K562 (cell line): ENCODE results near the gene CRLF3. TPM values are rescaled to one million over a fixed set of nuclear protein-coding genes. Genes with fewer than 3 reads are reported as not detected.

Experiments used
- ATAC-seq: fragments of 200-7000 bp; cut with Tn5 transposase; 3 replicates; pipeline ENCODE4 v1.9.1; 2020; ENCODE audit warnings: moderate library complexity
- BruUV-seq: library from RNA; stranded (reverse); fragments of 400-500 nt; replicated peaks from 2 replicates; lab custom pipeline; 2021; lab: Mats Ljungman, UMichigan
- CTCF ChIA-PET: fragments of 300-600 bp; formaldehyde crosslinking; extraction: SDS; loops from one replicate; lab custom pipeline; 2021; ENCODE audit warnings: low intra/inter-chr PET ratio; lab: Yijun Ruan, JAX
- POLR2A ChIA-PET: fragments of 300-600, 350-650 bp; sonication (Branson Sonifier 250); formaldehyde crosslinking; extraction: SDS; loops from one replicate; lab custom pipeline; 2021; ENCODE audit warnings: antibody characterized with exemption, inconsistent platforms; lab: Yijun Ruan, JAX
- DNase-seq, 4 experiments: peaks; one replicate each; pipeline versions ENCODE4 v3.0.0 to v3.0.0-alpha.2; 2011 to 2018; ENCODE audit warnings: low spot score in 3 of 4, mixed read lengths in 3 of 4; ENCODE audit errors: extremely low read depth in 1 of 4
- FAIRE-seq: peaks from 2 replicates; lab custom pipeline; 2011; peaks lifted over from hg19 to GRCh38; lab: Jason Lieb, UNC
- H2AFZ ChIP-seq: 2 replicates; pipeline ENCODE4 v1.6.0; 2011; ENCODE audit warnings: low read depth, low read length, control low read depth, inconsistent platforms
- H3K27ac ChIP-seq: fragments of 200-600 bp; 3 replicates; pipeline ENCODE4 v1.8.0; 2011; ENCODE audit warnings: low read depth, mild to moderate bottlenecking, control low read depth, inconsistent platforms, low read length, moderate library complexity, mixed read lengths; ENCODE audit errors: extremely low read depth
- H3K27me3 ChIP-seq, 2 experiments: fragments of 300-600 bp in 1 of 2; 2 replicates in 1 of 2; 3 replicates in 1 of 2; pipeline versions ENCODE4 v1.6.0 to v1.8.0; 2011; ENCODE audit warnings: inconsistent platforms in 2 of 2, low read length in 2 of 2, mild to moderate bottlenecking in 1 of 2, mixed read lengths in 1 of 2, moderate library complexity in 1 of 2; ENCODE audit not compliant: control insufficient read depth in 2 of 2, insufficient read depth in 2 of 2
- H3K36me3 ChIP-seq: fragments of 300-600 bp; 3 replicates; pipeline ENCODE4 v1.8.0; 2011; ENCODE audit warnings: mild to moderate bottlenecking, low read length, inconsistent platforms; ENCODE audit not compliant: control insufficient read depth, insufficient read depth
- H3K4me1 ChIP-seq, 2 experiments: fragments of 200-600 bp in 1 of 2; replicated peaks in 1 of 2; 2 replicates in 1 of 2; 3 replicates in 1 of 2; pipeline versions ENCODE4 v1.5.1 to v1.8.0; 2011; ENCODE audit warnings: inconsistent platforms in 2 of 2, low read length in 2 of 2, mild to moderate bottlenecking in 1 of 2, mixed read lengths in 1 of 2, moderate library complexity in 1 of 2; ENCODE audit not compliant: control insufficient read depth in 2 of 2, insufficient read depth in 2 of 2
- H3K4me2 ChIP-seq: 2 replicates; pipeline ENCODE4 v1.6.1; 2011; ENCODE audit warnings: low read length, control low read depth, inconsistent platforms, mixed read lengths; ENCODE audit not compliant: insufficient read depth
- H3K4me3 ChIP-seq: fragments of 200-600 bp; sonication (generic), shearing (Covaris generic); 2 replicates; pipeline ENCODE4 v1.5.1; 2016; ENCODE audit warnings: control low read depth, inconsistent platforms
- H3K79me2 ChIP-seq: fragments of 200-600 bp; 3 replicates; pipeline ENCODE4 v1.8.0; 2011; ENCODE audit warnings: low read length, inconsistent platforms; ENCODE audit not compliant: control insufficient read depth, insufficient read depth
- H3K9ac ChIP-seq, 2 experiments: 2 replicates each; pipeline versions ENCODE4 v1.6.0 to v1.6.1; 2011; ENCODE audit warnings: low read depth in 2 of 2, low read length in 2 of 2, control low read depth in 1 of 2, inconsistent platforms in 1 of 2, mild to moderate bottlenecking in 1 of 2, mixed read lengths in 1 of 2; ENCODE audit not compliant: insufficient read depth in 1 of 2
- H3K9me1 ChIP-seq: one replicate; pipeline ENCODE4 v1.6.0; 2011; ENCODE audit warnings: inconsistent platforms, mild to moderate bottlenecking, low read length, moderate library complexity; ENCODE audit not compliant: control insufficient read depth, insufficient read depth
- H3K9me3 ChIP-seq: replicated peaks from 2 replicates; pipeline ENCODE4 v1.5.1; 2011; ENCODE audit warnings: low read depth, low read length, inconsistent platforms; ENCODE audit not compliant: control insufficient read depth, insufficient read depth
- H4K20me1 ChIP-seq: replicated peaks from 2 replicates; pipeline ENCODE4 v1.6.1; 2011; ENCODE audit warnings: low read length, inconsistent platforms, mixed read lengths; ENCODE audit not compliant: control insufficient read depth, insufficient read depth
- ARHGAP35 ChIP-seq: fragments of 450-650 bp; IDR thresholded peaks from 2 replicates; pipeline ENCODE4 v1.6.1; 2018; ENCODE audit not compliant: partially characterized antibody
- CHD7 ChIP-seq: fragments of 200-600 bp; sonication (generic); IDR thresholded peaks from one replicate; pipeline ENCODE4 v1.6.1; 2012; ENCODE audit warnings: mild to moderate bottlenecking, low read depth, low read length, inconsistent platforms
- DPF2 ChIP-seq: fragments of 450-650 bp; IDR thresholded peaks from 2 replicates; pipeline ENCODE4 v1.6.1; 2016
- FOXK2 ChIP-seq, 2 experiments: fragments of 450-650 bp; IDR thresholded peaks in 1 of 2; conservative IDR thresholded peaks in 1 of 2; 2 replicates each; pipeline ENCODE4 v1.6.1; 2016; ENCODE audit warnings: low read depth in 2 of 2, mild to moderate bottlenecking in 1 of 2
- HNRNPK ChIP-seq: fragments of 200-400 bp; formaldehyde crosslinking; IDR thresholded peaks from one replicate; pipeline ENCODE4 v1.6.1; 2018; ENCODE audit warnings: mild to moderate bottlenecking, low read depth, low read length; ENCODE audit not compliant: poor library complexity, severe bottlenecking
- IFI16 ChIP-seq: fragments of 250-450 bp; sonication (Bioruptor Pico); IDR thresholded peaks from 2 replicates; pipeline ENCODE4 v2.1.2; 2022; ENCODE audit warnings: mild to moderate bottlenecking, inconsistent platforms
- MTA3 ChIP-seq: fragments of 450-650 bp; formaldehyde crosslinking; IDR thresholded peaks from 2 replicates; pipeline ENCODE4 v1.6.1; 2017; ENCODE audit warnings: mild to moderate bottlenecking, borderline replicate concordance
- ZNF140 ChIP-seq: fragments of 250-450 bp; sonication (Bioruptor Pico); IDR thresholded peaks from 2 replicates; pipeline ENCODE4 v1.8.0; 2021; ENCODE audit warnings: moderate library complexity, mild to moderate bottlenecking, inconsistent platforms
- ZNF561 ChIP-seq: fragments of 450-650 bp; formaldehyde crosslinking; conservative IDR thresholded peaks from 2 replicates; pipeline ENCODE4 v1.4.0; 2020; ENCODE audit warnings: mild to moderate bottlenecking, moderate library complexity
- WGBS: fragments of 100-300 bp; shearing (Covaris generic); methylation state at CpG from one replicate; pipeline ENCODE4 v1.1.6; 2016; ENCODE audit warnings: low coverage, mixed read lengths; ENCODE audit not compliant: insufficient coverage; ENCODE audit errors: missing lambda C conversion rate; 5-methylcytosine and 5-hydroxymethylcytosine counted together
- in situ Hi-C: fragments of 300-500 bp; cut with MboI; formaldehyde crosslinking; loops from 4 replicates; pipeline ENCODE4 v1.15.0; 2018; ENCODE audit warnings: inconsistent platforms, mixed read lengths
- intact Hi-C: fragments of 100-400 bp; cut with micrococcal nuclease; formaldehyde crosslinking; loops from 2 replicates; pipeline ENCODE4 v1.14.2; 2022
- polyA plus RNA-seq, 8 experiments: library from polyadenylated mRNA; depleted of rRNA in 4 of 8; stranded (reverse) in 5 of 8; unstranded in 3 of 8; fragments of >200 nt; fragmentation: Nextera tagmentation in 2 of 8; fragmentation: Illumina TruSeq in 1 of 8; extraction: Ambion mirVana in 2 of 8; extraction: Trizol in 1 of 8; gene quantifications; 2 replicates each; pipeline versions ENCODE4 v1.2.1 to v1.2.3, GENCODE V29; 2011 to 2014; ENCODE audit warnings: inconsistent platforms in 1 of 8, missing spikeins in 1 of 8
- total RNA-seq, 7 experiments: library from RNA; depleted of rRNA in 6 of 7; stranded (reverse); fragments of >200 nt in 6 of 7; fragmentation: Illumina TruSeq in 2 of 7; extraction: Trizol in 2 of 7; gene quantifications; 2 replicates each; pipeline versions ENCODE4 v1.2.1 to v1.2.3, GENCODE V29; 2011 to 2021; ENCODE audit warnings: low replicate concordance in 1 of 7

The CRLF3 gene
- total and polyA plus RNA-seq, 9 of the 15 experiments (the other 6 are each of a cell fraction or from before 2014, with no cell fraction given) = 13.2 to 55.9 (median 29.8) TPM

DNA sequence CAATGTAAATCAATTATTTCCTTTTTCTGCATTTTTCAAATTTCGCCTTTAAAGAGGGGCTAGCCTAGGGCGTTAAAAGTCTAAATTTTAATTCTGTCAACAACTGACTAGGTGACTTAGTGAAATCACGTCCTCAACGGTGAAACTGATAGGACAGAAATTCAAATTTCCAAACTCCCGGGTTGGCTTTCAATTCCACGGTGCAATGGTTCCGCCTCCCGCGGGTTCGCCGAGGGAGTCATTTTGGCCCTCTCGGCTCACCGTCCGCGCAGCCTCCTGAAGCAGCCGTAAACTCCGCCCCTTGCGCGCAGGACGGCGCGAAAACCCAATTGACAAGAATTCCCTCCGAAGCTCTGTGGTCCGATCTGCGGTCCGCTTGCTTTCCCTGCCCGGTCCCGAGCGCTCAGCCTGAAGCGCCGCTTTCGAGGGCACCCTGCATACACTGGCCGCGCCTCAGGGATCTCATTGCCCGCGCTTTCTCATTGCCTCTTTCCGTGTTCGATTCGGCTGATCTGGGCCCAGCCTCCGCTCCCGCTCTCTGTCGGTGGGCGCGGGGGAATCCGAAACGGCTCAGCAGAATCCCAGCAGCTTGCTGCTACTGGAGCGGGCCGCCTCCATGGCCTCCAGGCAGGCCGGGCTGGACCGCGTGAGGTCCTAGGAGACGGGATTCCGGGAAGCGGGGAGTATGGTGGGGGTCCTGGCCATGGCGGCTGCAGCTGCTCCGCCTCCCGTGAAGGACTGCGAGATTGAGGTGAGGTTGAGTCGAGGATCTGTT, 7.4 kb upstream of the CRLF3 start, which contains the start of gene ATAD5 (continued):
- TF ChIP-seq FOXK2 (conservative IDR thresholded peaks at IDR 0.05 in 1 of 2, IDR thresholded peaks at IDR 0.05 in 1 of 2; ENCODE audit: low read depth in 2 of 2) = peak; percentile 59 to 60; a peak in 3 of 4 replicates
- no peak for TF ChIP-seq HNRNPK

DNA sequence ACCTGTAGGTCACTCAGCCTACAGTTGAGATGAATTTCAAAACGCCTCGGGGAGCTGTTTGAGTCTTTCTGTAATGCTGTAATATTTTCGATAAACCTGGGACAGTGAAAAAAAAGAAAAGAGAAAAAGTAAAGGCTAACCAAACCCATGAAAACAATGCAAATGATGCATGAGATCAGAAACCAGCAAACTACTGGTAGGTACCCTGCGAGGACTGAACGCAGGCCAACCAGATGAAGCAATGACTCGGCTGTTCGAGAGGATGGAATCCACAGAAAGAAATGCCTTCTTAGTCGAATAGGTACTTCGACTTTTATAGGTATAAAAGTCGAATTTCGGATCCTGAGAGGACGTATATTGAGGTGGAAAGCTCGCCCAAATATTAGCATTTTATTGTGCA, 6.8 kb upstream of the CRLF3 start:
- H2AFZ ChIP-seq = peak overlapping the region; percentile 97
- POLR2A ChIA-PET = interaction anchor here (0.6 to 1.0 kb wide), 2 partner anchors 20 to 265 kb away, joined by 3 read pairs; no protein-coding TSS in a partner anchor
- H3K9me3 ChIP-seq = no peaks in the 10 kb centered on the region
- peak overlapping the region; percentile 98 for H3K4me2 ChIP-seq
- H3K79me2 ChIP-seq = peaks cover 46% of the 10 kb centered on the region
- ATAC-seq (peak; percentile 68), DNase-seq (peak in 3 of 4 experiments; percentile 22 to 71 (median 66)), FAIRE-seq (peak; percentile 69)
- H4K20me1 ChIP-seq = no peaks in the 10 kb centered on the region; the same call in 1 of the 2 replicates
- H3K9me1 ChIP-seq = no peaks in the 10 kb centered on the region
- H3K9ac ChIP-seq = peak overlapping the region; percentile 57 to 96; a peak in 3 of 4 replicates
- peak overlapping the region; percentile 95 for H3K27ac ChIP-seq
- BruUV-seq = TSS peak; percentile 77
- H3K36me3 ChIP-seq = peaks cover 25% of the 10 kb centered on the region
- 3% methylated on average over 13 of the region's 13 CpGs for WGBS
- H3K27me3 ChIP-seq = no peaks in the 10 kb centered on the region
- H3K4me3 ChIP-seq = peak overlapping the region; percentile 86
- in situ Hi-C loops (no loop called here), intact Hi-C loops (no loop called here)
- CTCF ChIA-PET = no interaction called here
- peaks cover 13 to 14% of the 10 kb centered on the region in 2 experiments; a peak in 4 of 5 replicates for H3K4me1 ChIP-seq
- TF ChIP-seq ARHGAP35 (no peak), MTA3 (no peak), IFI16 (CRISPR knock-in tag) (no peak), DPF2 (peak; percentile 27; the same call in 1 of the 2 replicates), CHD7 (no peak), ZNF561 (CRISPR knock-in tag) (no peak), ZNF140 (no peak)
